ENCODE data around the gene GABRA5. TPM values are rescaled to one million over a fixed set of nuclear protein-coding genes. Genes with fewer than 3 reads are reported as not detected.

The GABRA5 gene
- total and polyA plus RNA-seq, 2 of the 13 experiments (the other 11 are each of a cell fraction or from before 2014, with no cell fraction given), result not detected

- ATAC-seq (no peak), FAIRE-seq (no peak), DNase-seq (ENCODE audit: low spot score) (no peak)
- H3K9me3 ChIP-seq (ENCODE audit: low read length), result no peaks in the 10 kb centered on the region
- no peak overlapping the region for H3K4me2 ChIP-seq (ENCODE audit: low read depth, low read length)
- no peaks in the 10 kb centered on the region for H3K36me3 ChIP-seq (replicated peaks in 1 of 2; ENCODE audit: control insufficient read depth in 1 of 2, insufficient read depth in 2 of 2, low read length in 2 of 2)
- WGBS (ENCODE audit: low lambda C conversion rate), result 32% methylated on average over 4 of the region's 4 CpGs
- ChIA-PET CTCF (ENCODE audit: low intra/inter-chr PET ratio, low total read pairs) (no interaction called here), POLR2A (no interaction called here)
- intact Hi-C loops (cut with micrococcal nuclease; ENCODE audit: unreplicated experiment), result no loop called here
- TF ChIP-seq TCF7 (IDR thresholded peaks at IDR 0.05; ENCODE audit: low read depth) (no peak), ZSCAN21 (CRISPR knock-in tag; IDR thresholded peaks at IDR 0.05; ENCODE audit: borderline replicate concordance) (no peak), USF2 (IDR thresholded peaks at IDR 0.05; ENCODE audit: low read depth, low read length) (no peak), USF2 (CRISPR knock-in tag; IDR thresholded peaks at IDR 0.05; ENCODE audit: borderline replicate concordance) (no peak), ZBTB20 (CRISPR knock-in tag; IDR thresholded peaks at IDR 0.05; ENCODE audit: borderline replicate concordance, low read depth) (no peak), PBX2 (CRISPR knock-in tag; IDR thresholded peaks at IDR 0.05) (no peak), ZNF296 (CRISPR knock-in tag; conservative IDR thresholded peaks at IDR 0.05) (no peak), KDM1A (CRISPR knock-in tag; IDR thresholded peaks at IDR 0.05) (no peak), ZNF580 (CRISPR knock-in tag; IDR thresholded peaks at IDR 0.05; ENCODE audit: borderline replicate concordance, low read depth) (no peak), TBL1XR1 (IDR thresholded peaks at IDR 0.05; ENCODE audit: borderline replicate concordance, low read length, partially characterized antibody) (no peak)
- no peaks in the 10 kb centered on the region for H3K79me2 ChIP-seq (ENCODE audit: insufficient read depth, low read length)
- H3K4me1 ChIP-seq (ENCODE audit: insufficient read depth, low read length), result no peaks in the 10 kb centered on the region
- in situ Hi-C loops (cut with HindIII; ENCODE audit: extremely low pct_ligation_motif_present, low pct_unique_long_range_greater_than_20kb), result no loop called here
- BruUV-seq (replicated peaks), result no TSS peak
- H2AFZ ChIP-seq (ENCODE audit: low read length), result no peak overlapping the region
- H3K9ac ChIP-seq (ENCODE audit: insufficient read depth, low read depth, low read length), result no peak overlapping the region
- no peaks in the 10 kb centered on the region for H4K20me1 ChIP-seq (ENCODE audit: insufficient read depth, low read length)
- no peak overlapping the region for H3K4me3 ChIP-seq (replicated peaks in 1 of 3; ENCODE audit: insufficient read depth in 1 of 3, low read depth in 2 of 3, low read length in 3 of 3)
- H3K27me3 ChIP-seq (ENCODE audit: control insufficient read depth in 1 of 2, insufficient read depth in 2 of 2, low read length in 2 of 2), result peaks cover 0 to 3% of the 10 kb centered on the region in 2 experiments; a peak in 2 of 5 replicates
- H3K27ac ChIP-seq (ENCODE audit: extremely low read length, insufficient read depth, low read length), result no peak overlapping the region
These were observed 118.2 kb downstream of the GABRA5 start for GRCh38 chr15:26985050-26985449.

Data from HepG2 (cell line).